Psoas muscle (tissue), 8 donors: ENCODE results near the gene SEC14L1. TPM values are rescaled to one million over a fixed set of nuclear protein-coding genes. Genes with fewer than 3 reads are reported as not detected.
"Not testable (repeated sequence)": the region's sequence is repeated elsewhere in the genome, so short reads cannot be mapped to it uniquely, and the experiment has no call there.

Experiments
- ATAC-seq, 4 donors: fragments of 200-7000 bp; cut with Tn5 transposase; one replicate each; pipeline ENCODE4 v1.9.1; 2020; ENCODE audit warnings: moderate library complexity in 3 of 4, mild to moderate bottlenecking in 2 of 4
- DNase-seq, 2 donors: peaks; one replicate each; pipeline ENCODE4 v3.0.0-alpha.2; 2020
- H3K27ac ChIP-seq: fragments of 200-600 bp; one replicate; pipeline ENCODE4 v1.8.0; 2022
- H3K27me3 ChIP-seq, 3 donors: fragments of 200-600 bp in 1 of 3; one replicate each; pipeline versions ENCODE4 v1.6.1 to v1.8.0; 2013 to 2022; ENCODE audit warnings: low read length in 2 of 3, mild to moderate bottlenecking in 2 of 3, moderate library complexity in 1 of 3; ENCODE audit not compliant: insufficient read depth in 3 of 3
- H3K36me3 ChIP-seq, 2 donors: fragments of 200-600 bp in 1 of 2; one replicate each; pipeline versions ENCODE4 v1.6.1 to v1.8.0; 2013 to 2022; ENCODE audit warnings: low read depth in 1 of 2, mild to moderate bottlenecking in 1 of 2, moderate library complexity in 1 of 2; ENCODE audit not compliant: insufficient read depth in 1 of 2
- H3K4me1 ChIP-seq: fragments of 200-600 bp; one replicate; pipeline ENCODE4 v1.8.0; 2022
- H3K4me3 ChIP-seq: fragments of 200-600 bp; one replicate; pipeline ENCODE4 v1.8.0; 2022; ENCODE audit warnings: mild to moderate bottlenecking
- H3K9me3 ChIP-seq: fragments of 200-600 bp; one replicate; pipeline ENCODE4 v1.8.0; 2022
- CTCF ChIP-seq: fragments of 200-600 bp; IDR thresholded peaks from one replicate; pipeline ENCODE4 v1.8.0; 2022; ENCODE audit warnings: antibody characterized with exemption
- WGBS, 3 donors: extraction: QIAGEN DNeasy Blood & Tissue Kit; methylation state at CpG; one replicate each; pipeline versions ENCODE4 v1.1.6 to v1.1.7; 2013; 5-methylcytosine and 5-hydroxymethylcytosine counted together
- intact Hi-C, 2 donors: fragments of 100-400 bp; cut with DNase I; formaldehyde crosslinking; loops; one replicate each; pipeline versions ENCODE4 v1.11.0 to v1.14.2; 2022
- polyA plus RNA-seq, 3 donors: library from polyadenylated mRNA; stranded (reverse); fragments of 200-250 nt; gene quantifications; one replicate each; pipeline ENCODE4 v1.2.3, GENCODE V29; 2013
- total RNA-seq, 4 donors: library from RNA; stranded (reverse); fragmentation: NEBNext Ultra II Directional in 2 of 4; extraction: Animal tissue kit (Norgen Biotek cat#: 25700) in 2 of 4; gene quantifications; one replicate each; pipeline versions ENCODE4 v1.2.1 to v1.2.4, GENCODE V29; 2021 to 2023
- donor health status: healthy with polysubstance abuse.
- donor health status: DM: no; HTN: no; CAD: no; lungs with moderate emphysema.
- donor health status: Bipolar disorder and iron deficiency.
- donor health status: healthy.
- donor health status: DM: yes; HTN: yes; CAD: no.
- donor health status: DM: no; HTN: no; CAD: no.
- donor health status: DM: no; HTN: no; CAD: no.
- donor health status: DM: yes; HTN: yes; CAD: no.

SEC14L1 gene
- total and polyA plus RNA-seq, 7 donors: 38.6 to 98.9 (median 69.1) TPM

- intact Hi-C loops: loop anchor here in 1 of 2 donors (5.0 kb wide), 1 partner anchor 40 kb away; no protein-coding TSS in a partner anchor
- ATAC-seq (no peak), DNase-seq (no peak)
- Histone ChIP-seq H3K4me1 (peaks cover 11% of the 10 kb centered on the region), H3K27ac (peak overlapping the region; percentile 55), H3K36me3 (no peaks in the 10 kb centered on the region), H3K27me3 (no peaks in the 10 kb centered on the region), H3K4me3 (no peak overlapping the region), H3K9me3 (no peaks in the 10 kb centered on the region)
- WGBS, 3 donors: 81 to 97% (median 86%) methylated on average over 3 of the region's 3 CpGs
- no peak for TF ChIP-seq CTCF
These were observed 3.7 kb upstream of the SEC14L1 start for GRCh38 chr17:77137111-77137510.

GRCh38 chr17:77137886-77138285 is 2.9 kb upstream of the SEC14L1 start:
- not testable (repeated sequence) for H3K4me3 ChIP-seq, H3K36me3 ChIP-seq, H3K27me3 ChIP-seq, H3K9me3 ChIP-seq, ATAC-seq
- DNase-seq: peak; percentile 49 to 72
- Histone ChIP-seq H3K27ac (peak overlapping the region; percentile 55), H3K4me1 (peaks cover 17% of the 10 kb centered on the region)
- 51 to 67% (median 56%) methylated on average over 3 of the region's 3 CpGs for WGBS, 3 donors
- intact Hi-C loops: loop anchor here in 1 of 2 donors (5.0 kb wide), 1 partner anchor 41 kb away; no protein-coding TSS in a partner anchor

GRCh38 chr17:77140166-77140877 is 447 bp upstream of the SEC14L1 start:
- WGBS, 3 donors: 1% methylated on average over 34 to 67 of the region's 67 CpGs

GRCh38 chr17:77141846-77142449 is 1.2 kb downstream of the SEC14L1 start:
- ATAC-seq (no peak), DNase-seq (no peak)
- no peaks in the 10 kb centered on the region for H3K9me3 ChIP-seq
- WGBS, 3 donors: 39 to 50% (median 44%) methylated on average over 9 of the region's 9 CpGs
- intact Hi-C loops: loop anchor here in 1 of 2 donors (5.0 kb wide), 1 partner anchor 65 kb away; no protein-coding TSS in a partner anchor
- H3K27me3 ChIP-seq: no peaks in the 10 kb centered on the region
- H3K27ac ChIP-seq: peak overlapping the region; percentile 99
- peak overlapping the region; percentile 85 for H3K4me3 ChIP-seq
- peaks cover 0 to 40% of the 10 kb centered on the region in 2 donors for H3K36me3 ChIP-seq
- TF ChIP-seq CTCF: no peak
- H3K4me1 ChIP-seq: peaks cover 39% of the 10 kb centered on the region

More at GRCh38 chr17:77140166-77140877, 447 bp upstream of the SEC14L1 start:
- Histone ChIP-seq H3K27me3 (no peaks in the 10 kb centered on the region), H3K4me1 (peaks cover 25% of the 10 kb centered on the region), H3K27ac (peak overlapping the region; percentile 99), H3K9me3 (no peaks in the 10 kb centered on the region), H3K4me3 (peak overlapping the region; percentile 85), H3K36me3 (peaks cover 0 to 32% of the 10 kb centered on the region in 2 donors)
- peak; percentile 94 to 98 (median 96) for ATAC-seq
- DNase-seq: peak; percentile 99 to 100
- intact Hi-C loops: loop anchor here in 1 of 2 donors (5.0 kb wide), 1 partner anchor 67 kb away; no protein-coding TSS in a partner anchor
- no peak for TF ChIP-seq CTCF

GRCh38 chr17:77142689-77143088 is 1.9 kb downstream of the SEC14L1 start:
- H3K9me3 ChIP-seq: no peaks in the 10 kb centered on the region

More at GRCh38 chr17:77142689-77143088, 1.9 kb downstream of the SEC14L1 start:
- WGBS, 3 donors: 25 to 48% (median 27%) methylated on average over 8 of the region's 8 CpGs
- peaks cover 39% of the 10 kb centered on the region for H3K4me1 ChIP-seq
- H3K4me3 ChIP-seq: peak overlapping the region; percentile 85
- peak overlapping the region; percentile 99 for H3K27ac ChIP-seq
- intact Hi-C loops: loop anchor here in 1 of 2 donors (5.0 kb wide), 1 partner anchor 65 kb away; no protein-coding TSS in a partner anchor
- DNase-seq: no peak
- TF ChIP-seq CTCF: no peak
- ATAC-seq: no peak
- peaks cover 0 to 47% of the 10 kb centered on the region in 2 donors for H3K36me3 ChIP-seq
- no peaks in the 10 kb centered on the region for H3K27me3 ChIP-seq
